ENCODE data around the gene MAN2A2. TPM values are rescaled to one million over a fixed set of nuclear protein-coding genes. Genes with fewer than 3 reads are reported as not detected.

The MAN2A2 gene
- total and polyA plus RNA-seq, 2 donors (not counting 1 experiment from before 2014, with no cell fraction given) = 11.3 to 36.0 TPM

GRCh38 chr15:90869140-90869541 lies 34.0 kb upstream of the MAN2A2 start:
- Histone ChIP-seq H3K9me3 (ENCODE audit: control insufficient read depth, insufficient read depth, low read depth, low read length) (no peaks in the 10 kb centered on the region), H3K27me3 (ENCODE audit: control insufficient read depth, insufficient read depth, low read length) (no peaks in the 10 kb centered on the region), H4K20me1 (ENCODE audit: control insufficient read depth, extremely low read depth, insufficient read depth, low read length) (no peaks in the 10 kb centered on the region), H3K36me3 (ENCODE audit: control insufficient read depth, insufficient read depth, low read length) (no peaks in the 10 kb centered on the region), H2AFZ (ENCODE audit: low read length) (no peak overlapping the region), H3K4me2 (ENCODE audit: extremely low read depth, insufficient read depth, low read length) (no peak overlapping the region), H3K27ac (ENCODE audit: insufficient read depth, low read length) (peak overlapping the region; percentile 17), H3K4me3 (replicated peaks in 1 of 4; ENCODE audit: control extremely low read depth in 1 of 4, insufficient read depth in 1 of 4, low read depth in 3 of 4, low read length in 4 of 4) (no peak overlapping the region), H3K4me1 (ENCODE audit: control insufficient read depth, extremely low read depth, insufficient read depth, low read length) (peaks cover 23% of the 10 kb centered on the region), H3K9ac (ENCODE audit: insufficient read depth, low read length) (no peak overlapping the region), H3K79me2 (ENCODE audit: control insufficient read depth, insufficient read depth, low read length) (peaks cover 29% of the 10 kb centered on the region)
- no peak for TF ChIP-seq CTCF (conservative IDR thresholded peaks at IDR 0.05 in 1 of 2, IDR thresholded peaks at IDR 0.05 in 1 of 2; ENCODE audit: low read depth in 1 of 2, low read length in 2 of 2)
- no peak for TF ChIP-seq EZH2 (IDR thresholded peaks at IDR 0.05; ENCODE audit: low read length, missing control alignments)
- no peak for DNase-seq (ENCODE audit: low read depth in 2 of 2)

- Histone ChIP-seq H3K36me3 (ENCODE audit: control insufficient read depth, insufficient read depth, low read length) (no peaks in the 10 kb centered on the region), H2AFZ (ENCODE audit: low read length) (no peak overlapping the region), H3K9me3 (ENCODE audit: control insufficient read depth, insufficient read depth, low read depth, low read length) (no peaks in the 10 kb centered on the region), H4K20me1 (ENCODE audit: control insufficient read depth, extremely low read depth, insufficient read depth, low read length) (no peaks in the 10 kb centered on the region), H3K4me3 (replicated peaks in 1 of 4; ENCODE audit: control extremely low read depth in 1 of 4, insufficient read depth in 1 of 4, low read depth in 3 of 4, low read length in 4 of 4) (peak overlapping the region in 1 of 4 experiments; percentile 74), H3K9ac (ENCODE audit: insufficient read depth, low read length) (no peak overlapping the region), H3K4me1 (ENCODE audit: control insufficient read depth, extremely low read depth, insufficient read depth, low read length) (peaks cover 24% of the 10 kb centered on the region), H3K27me3 (ENCODE audit: control insufficient read depth, insufficient read depth, low read length) (no peaks in the 10 kb centered on the region), H3K4me2 (ENCODE audit: extremely low read depth, insufficient read depth, low read length) (peak overlapping the region; percentile 91), H3K79me2 (ENCODE audit: control insufficient read depth, insufficient read depth, low read length) (peaks cover 35% of the 10 kb centered on the region), H3K27ac (ENCODE audit: insufficient read depth, low read length) (peak overlapping the region; percentile 17)
- peak; percentile 84 to 95 for DNase-seq (ENCODE audit: low read depth in 2 of 2)
- TF ChIP-seq CTCF (conservative IDR thresholded peaks at IDR 0.05 in 1 of 2, IDR thresholded peaks at IDR 0.05 in 1 of 2; ENCODE audit: low read depth in 1 of 2, low read length in 2 of 2) = no peak
- no peak for TF ChIP-seq EZH2 (IDR thresholded peaks at IDR 0.05; ENCODE audit: low read length, missing control alignments)
These were observed 33.3 kb upstream of the MAN2A2 start for GRCh38 chr15:90869601-90870353.

- peak overlapping the region; percentile 84 for H3K9ac ChIP-seq (ENCODE audit: insufficient read depth, low read length)
- peak overlapping the region; percentile 91 for H3K4me2 ChIP-seq (ENCODE audit: extremely low read depth, insufficient read depth, low read length)
- H3K79me2 ChIP-seq (ENCODE audit: control insufficient read depth, insufficient read depth, low read length) = peaks cover 36% of the 10 kb centered on the region
- H3K36me3 ChIP-seq (ENCODE audit: control insufficient read depth, insufficient read depth, low read length) = no peaks in the 10 kb centered on the region
- TF ChIP-seq EZH2 (IDR thresholded peaks at IDR 0.05; ENCODE audit: low read length, missing control alignments) = no peak
- TF ChIP-seq CTCF (conservative IDR thresholded peaks at IDR 0.05 in 1 of 2, IDR thresholded peaks at IDR 0.05 in 1 of 2; ENCODE audit: low read depth in 1 of 2, low read length in 2 of 2) = no peak
- peaks cover 24% of the 10 kb centered on the region for H3K4me1 ChIP-seq (ENCODE audit: control insufficient read depth, extremely low read depth, insufficient read depth, low read length)
- peak overlapping the region; percentile 78 for H2AFZ ChIP-seq (ENCODE audit: low read length)
- no peaks in the 10 kb centered on the region for H4K20me1 ChIP-seq (ENCODE audit: control insufficient read depth, extremely low read depth, insufficient read depth, low read length)
- peak overlapping the region; percentile 84 for H3K27ac ChIP-seq (ENCODE audit: insufficient read depth, low read length)
- no peaks in the 10 kb centered on the region for H3K27me3 ChIP-seq (ENCODE audit: control insufficient read depth, insufficient read depth, low read length)
- no peaks in the 10 kb centered on the region for H3K9me3 ChIP-seq (ENCODE audit: control insufficient read depth, insufficient read depth, low read depth, low read length)
- peak; percentile 40 to 50 for DNase-seq (ENCODE audit: low read depth in 2 of 2)
- H3K4me3 ChIP-seq (replicated peaks in 1 of 4; ENCODE audit: control extremely low read depth in 1 of 4, insufficient read depth in 1 of 4, low read depth in 3 of 4, low read length in 4 of 4) = peak overlapping the region; percentile 74 to 81 (median 76)
These were observed 32.6 kb upstream of the MAN2A2 start for GRCh38 chr15:90870354-90871138.
